Panc1 (cell line): ENCODE results near the gene NKX2-4. TPM values are rescaled to one million over a fixed set of nuclear protein-coding genes. Genes with fewer than 3 reads are reported as not detected.

ENCODE experiments used
- ATAC-seq: fragments of 200-7000 bp; cut with Tn5 transposase; 2 replicates; pipeline ENCODE4 v1.9.1; 2020; ENCODE audit warnings: mild to moderate bottlenecking, moderate library complexity
- BruUV-seq: library from RNA; stranded (reverse); fragments of 400-500 nt; replicated peaks from 2 replicates; lab custom pipeline; 2021; lab: Mats Ljungman, UMichigan
- CTCF ChIA-PET: fragments of 300-600 bp; sonication (Branson Sonifier 250); formaldehyde crosslinking; loops from one replicate; lab custom pipeline; 2022; ENCODE audit warnings: antibody characterized with exemption; lab: Charles Lee
- POLR2A ChIA-PET: fragments of 300-600 bp; sonication (Branson Sonifier 250); formaldehyde crosslinking; loops from one replicate; lab custom pipeline; 2022; ENCODE audit warnings: antibody characterized with exemption; lab: Charles Lee
- DNase-seq: peaks from one replicate; pipeline ENCODE4 v3.0.0-alpha.2; 2010; ENCODE audit warnings: low read depth, low spot score
- H3K27ac ChIP-seq: 2 replicates; pipeline ENCODE4 v1.5.1; 2011; ENCODE audit warnings: mild to moderate bottlenecking, low read length, inconsistent platforms
- H3K27me3 ChIP-seq: fragments of 200-500 bp; sonication (Bioruptor generic); 2 replicates; pipeline ENCODE4 v1.6.0; 2014; ENCODE audit warnings: low read length, inconsistent platforms; ENCODE audit not compliant: control insufficient read depth, insufficient read depth
- H3K36me3 ChIP-seq: fragments of 200-500 bp; sonication (Bioruptor generic); 2 replicates; pipeline ENCODE4 v1.5.1; 2014; ENCODE audit warnings: inconsistent platforms, mild to moderate bottlenecking, low read length, moderate library complexity; ENCODE audit not compliant: control insufficient read depth, insufficient read depth
- H3K4me1 ChIP-seq: 2 replicates; pipeline ENCODE4 v1.5.1; 2011; ENCODE audit warnings: inconsistent platforms, mild to moderate bottlenecking, low read length, moderate library complexity; ENCODE audit not compliant: control insufficient read depth, insufficient read depth
- H3K4me3 ChIP-seq, 2 experiments: 2 replicates each; pipeline ENCODE4 v1.5.1; 2011 to 2012; ENCODE audit warnings: low read depth in 2 of 2, low read length in 2 of 2, mild to moderate bottlenecking in 2 of 2, inconsistent platforms in 1 of 2, moderate library complexity in 1 of 2
- H3K9me3 ChIP-seq: fragments of 200-500 bp; sonication (Bioruptor generic); 2 replicates; pipeline ENCODE4 v1.5.1; 2014; ENCODE audit warnings: low read depth, mild to moderate bottlenecking, inconsistent platforms, low read length, moderate library complexity; ENCODE audit not compliant: control insufficient read depth, insufficient read depth
- POLR2AphosphoS5 ChIP-seq: IDR thresholded peaks from 2 replicates; pipeline ENCODE4 v1.6.1; 2012; ENCODE audit warnings: mild to moderate bottlenecking, low read depth, low read length, moderate library complexity
- SIN3A ChIP-seq: IDR thresholded peaks from 2 replicates; pipeline ENCODE4 v1.6.1; 2012; ENCODE audit warnings: low read depth, mild to moderate bottlenecking, low read length, moderate library complexity, borderline replicate concordance; ENCODE audit not compliant: insufficient read depth
- TCF7L2 ChIP-seq: IDR thresholded peaks from 2 replicates; pipeline ENCODE4 v1.6.1; 2011; ENCODE audit warnings: mild to moderate bottlenecking, low read depth, low read length, inconsistent platforms
- in situ Hi-C: cut with HindIII; loops from 2 replicates; pipeline ENCODE4 v1.10.0; 2016; ENCODE audit warnings: low sequenced_read_pairs, low pct_unique_long_range_greater_than_20kb
- intact Hi-C: fragments of 100-400 bp; cut with micrococcal nuclease; formaldehyde crosslinking; loops from one replicate; pipeline ENCODE4 v1.10.0; 2022; ENCODE audit not compliant: unreplicated experiment
- total RNA-seq: library from RNA; stranded (reverse); gene quantifications from one replicate; pipeline ENCODE4 v1.2.1, GENCODE V29; 2021; ENCODE audit not compliant: unreplicated experiment
- TF ChIP-seq, protein P1 (sequence below): fragments of 450-650 bp; IDR thresholded peaks from 2 replicates; pipeline ENCODE4 v1.5.1; 2017; ENCODE audit warnings: mild to moderate bottlenecking
- TF ChIP-seq, protein P2 (sequence below), 2 experiments: IDR thresholded peaks; 2 replicates each; pipeline ENCODE4 v1.6.1; 2011 to 2012; ENCODE audit warnings: low read depth in 2 of 2, control low read depth in 1 of 2, low read length in 1 of 2, mild to moderate bottlenecking in 1 of 2, moderate library complexity in 1 of 2; ENCODE audit not compliant: insufficient read depth in 1 of 2

The NKX2-4 gene
- total RNA-seq, 1 experiment from 2014 or later = not detected

DNA sequence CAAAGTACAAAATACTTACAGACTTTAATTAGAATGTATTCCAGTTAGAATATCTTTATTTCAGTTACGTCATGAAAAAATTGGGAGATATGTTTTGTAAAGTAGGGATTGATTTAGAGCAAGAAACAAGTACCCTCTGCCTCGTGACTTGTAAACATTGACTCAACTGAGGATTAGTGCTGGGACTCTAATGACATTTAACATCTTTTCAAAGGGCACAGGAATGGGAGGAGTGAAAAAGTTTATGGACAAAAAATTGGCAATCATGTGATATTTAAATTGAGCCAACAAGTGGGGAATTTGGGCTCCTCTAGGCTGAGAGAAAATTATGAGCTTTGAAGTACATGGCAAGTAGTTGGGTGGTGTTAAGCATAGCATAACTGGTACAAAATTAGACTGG lies 25.3 kb downstream of the NKX2-4 start:
- Histone ChIP-seq H3K27me3 (no peaks in the 10 kb centered on the region), H3K4me1 (0 out of 2 replicates have a peak, but pooled peaks cover 2% of the 10 kb centered on the region), H3K36me3 (peaks cover 9% of the 10 kb centered on the region), H3K27ac (no peak overlapping the region), H3K9me3 (no peaks in the 10 kb centered on the region), H3K4me3 (no peak overlapping the region)
- intact Hi-C loops (no loop called here), in situ Hi-C loops (no loop called here)
- TF ChIP-seq SIN3A = no peak
- no peak for TF ChIP-seq POLR2AphosphoS5
- TF ChIP-seq, protein P1, sequence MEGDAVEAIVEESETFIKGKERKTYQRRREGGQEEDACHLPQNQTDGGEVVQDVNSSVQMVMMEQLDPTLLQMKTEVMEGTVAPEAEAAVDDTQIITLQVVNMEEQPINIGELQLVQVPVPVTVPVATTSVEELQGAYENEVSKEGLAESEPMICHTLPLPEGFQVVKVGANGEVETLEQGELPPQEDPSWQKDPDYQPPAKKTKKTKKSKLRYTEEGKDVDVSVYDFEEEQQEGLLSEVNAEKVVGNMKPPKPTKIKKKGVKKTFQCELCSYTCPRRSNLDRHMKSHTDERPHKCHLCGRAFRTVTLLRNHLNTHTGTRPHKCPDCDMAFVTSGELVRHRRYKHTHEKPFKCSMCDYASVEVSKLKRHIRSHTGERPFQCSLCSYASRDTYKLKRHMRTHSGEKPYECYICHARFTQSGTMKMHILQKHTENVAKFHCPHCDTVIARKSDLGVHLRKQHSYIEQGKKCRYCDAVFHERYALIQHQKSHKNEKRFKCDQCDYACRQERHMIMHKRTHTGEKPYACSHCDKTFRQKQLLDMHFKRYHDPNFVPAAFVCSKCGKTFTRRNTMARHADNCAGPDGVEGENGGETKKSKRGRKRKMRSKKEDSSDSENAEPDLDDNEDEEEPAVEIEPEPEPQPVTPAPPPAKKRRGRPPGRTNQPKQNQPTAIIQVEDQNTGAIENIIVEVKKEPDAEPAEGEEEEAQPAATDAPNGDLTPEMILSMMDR = no peak
- TF ChIP-seq TCF7L2 = no peak
- TF ChIP-seq, protein P2, sequence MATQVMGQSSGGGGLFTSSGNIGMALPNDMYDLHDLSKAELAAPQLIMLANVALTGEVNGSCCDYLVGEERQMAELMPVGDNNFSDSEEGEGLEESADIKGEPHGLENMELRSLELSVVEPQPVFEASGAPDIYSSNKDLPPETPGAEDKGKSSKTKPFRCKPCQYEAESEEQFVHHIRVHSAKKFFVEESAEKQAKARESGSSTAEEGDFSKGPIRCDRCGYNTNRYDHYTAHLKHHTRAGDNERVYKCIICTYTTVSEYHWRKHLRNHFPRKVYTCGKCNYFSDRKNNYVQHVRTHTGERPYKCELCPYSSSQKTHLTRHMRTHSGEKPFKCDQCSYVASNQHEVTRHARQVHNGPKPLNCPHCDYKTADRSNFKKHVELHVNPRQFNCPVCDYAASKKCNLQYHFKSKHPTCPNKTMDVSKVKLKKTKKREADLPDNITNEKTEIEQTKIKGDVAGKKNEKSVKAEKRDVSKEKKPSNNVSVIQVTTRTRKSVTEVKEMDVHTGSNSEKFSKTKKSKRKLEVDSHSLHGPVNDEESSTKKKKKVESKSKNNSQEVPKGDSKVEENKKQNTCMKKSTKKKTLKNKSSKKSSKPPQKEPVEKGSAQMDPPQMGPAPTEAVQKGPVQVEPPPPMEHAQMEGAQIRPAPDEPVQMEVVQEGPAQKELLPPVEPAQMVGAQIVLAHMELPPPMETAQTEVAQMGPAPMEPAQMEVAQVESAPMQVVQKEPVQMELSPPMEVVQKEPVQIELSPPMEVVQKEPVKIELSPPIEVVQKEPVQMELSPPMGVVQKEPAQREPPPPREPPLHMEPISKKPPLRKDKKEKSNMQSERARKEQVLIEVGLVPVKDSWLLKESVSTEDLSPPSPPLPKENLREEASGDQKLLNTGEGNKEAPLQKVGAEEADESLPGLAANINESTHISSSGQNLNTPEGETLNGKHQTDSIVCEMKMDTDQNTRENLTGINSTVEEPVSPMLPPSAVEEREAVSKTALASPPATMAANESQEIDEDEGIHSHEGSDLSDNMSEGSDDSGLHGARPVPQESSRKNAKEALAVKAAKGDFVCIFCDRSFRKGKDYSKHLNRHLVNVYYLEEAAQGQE (IDR thresholded peaks at IDR 0.05; ENCODE audit: insufficient read depth in 1 of 2, low read depth in 2 of 2, low read length in 1 of 2) = no peak
- ATAC-seq = no peak
- no TSS peak for BruUV-seq
- no peak for DNase-seq
- ChIA-PET CTCF (no interaction called here), POLR2A (interaction anchor here (0.7 kb wide), 1 partner anchor 14 kb away, joined by 3 read pairs; no protein-coding TSS in a partner anchor)

DNA sequence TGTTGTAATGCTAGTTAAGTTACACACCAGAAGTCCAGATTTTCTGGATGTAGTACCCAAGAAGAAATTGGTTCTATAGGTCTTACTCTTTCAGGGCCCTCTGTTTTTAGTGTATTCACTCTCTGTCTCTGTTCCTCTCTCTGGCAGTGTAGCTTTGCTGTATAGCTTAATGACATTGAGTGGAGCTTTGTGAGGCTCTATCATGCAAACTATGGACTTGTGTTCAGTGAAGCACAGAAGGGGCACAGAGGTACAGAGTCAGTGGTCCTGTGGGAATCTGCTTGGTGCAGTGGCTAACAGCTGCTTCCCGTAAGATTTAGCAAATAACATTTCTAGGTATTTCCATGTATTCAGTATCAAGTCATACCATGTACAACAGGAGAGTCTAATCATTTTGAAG lies 26.1 kb downstream of the NKX2-4 start:
- POLR2A ChIA-PET = no interaction called here
- peaks cover 9% of the 10 kb centered on the region for H3K36me3 ChIP-seq

More for the DNA sequence above, 26.1 kb downstream of the NKX2-4 start:
- no peak for TF ChIP-seq POLR2AphosphoS5
- TF ChIP-seq, protein P1 = no peak
- TF ChIP-seq, protein P2 (IDR thresholded peaks at IDR 0.05; ENCODE audit: insufficient read depth in 1 of 2, low read depth in 2 of 2, low read length in 1 of 2) = no peak
- TF ChIP-seq SIN3A = no peak
- no peak for TF ChIP-seq TCF7L2
- no TSS peak for BruUV-seq
- intact Hi-C loops = no loop called here
- in situ Hi-C loops = no loop called here
- ATAC-seq (no peak), DNase-seq (no peak)
- Histone ChIP-seq H3K9me3 (no peaks in the 10 kb centered on the region), H3K27ac (no peak overlapping the region), H3K4me1 (0 out of 2 replicates have a peak, but pooled peaks cover 2% of the 10 kb centered on the region), H3K4me3 (no peak overlapping the region), H3K27me3 (no peaks in the 10 kb centered on the region)
- CTCF ChIA-PET = no interaction called here
